DOHH2 (cell line): ENCODE data around the gene POLR2I.

Experiments
- H3F3A ChIP-seq: fragments of 200-600 bp; sonication (generic), shearing (Covaris generic); 2 replicates; pipeline ENCODE4 v1.6.0; 2016; ENCODE audit warnings: antibody characterized with exemption, mild to moderate bottlenecking; ENCODE audit not compliant: control insufficient read depth, insufficient read depth
- H3K27ac ChIP-seq: fragments of 200-600 bp; sonication (generic); 2 replicates; pipeline ENCODE4 v1.5.1; 2014; ENCODE audit warnings: low read depth, mild to moderate bottlenecking, low read length, moderate library complexity
- H3K27me3 ChIP-seq: fragments of 200-600 bp; sonication (generic); 2 replicates; pipeline ENCODE4 v1.6.1; 2014; ENCODE audit warnings: mild to moderate bottlenecking, low read length, mixed read lengths; ENCODE audit not compliant: control insufficient read depth
- H3K36me3 ChIP-seq: fragments of 200-600 bp; sonication (generic); 2 replicates; pipeline ENCODE4 v1.6.1; 2014; ENCODE audit warnings: mild to moderate bottlenecking, low read length, moderate library complexity, mixed read lengths; ENCODE audit not compliant: control insufficient read depth
- H3K4me1 ChIP-seq: fragments of 200-600 bp; sonication (generic); 2 replicates; pipeline ENCODE4 v1.6.1; 2014; ENCODE audit warnings: mild to moderate bottlenecking, low read length, mixed read lengths; ENCODE audit not compliant: control insufficient read depth
- H3K4me2 ChIP-seq: fragments of 200-600 bp; sonication (generic); 2 replicates; pipeline ENCODE4 v1.6.0; 2014; ENCODE audit warnings: mild to moderate bottlenecking, low read length, moderate library complexity
- H3K4me3 ChIP-seq: fragments of 200-600 bp; sonication (generic); 2 replicates; pipeline ENCODE4 v1.5.1; 2014; ENCODE audit warnings: mild to moderate bottlenecking, low read length, mixed read lengths
- H3K79me2 ChIP-seq: fragments of 200-600 bp; sonication (generic); 2 replicates; pipeline ENCODE4 v1.6.1; 2014; ENCODE audit warnings: mild to moderate bottlenecking, low read length, mixed read lengths; ENCODE audit not compliant: control insufficient read depth
- H3K9me2 ChIP-seq: fragments of 200-600 bp; sonication (generic); replicated peaks from 2 replicates; pipeline ENCODE4 v1.6.1; 2014; ENCODE audit warnings: mild to moderate bottlenecking, low read length, mixed read lengths; ENCODE audit not compliant: control insufficient read depth
- H3K9me3 ChIP-seq: fragments of 200-600 bp; sonication (generic); 2 replicates; pipeline ENCODE4 v1.6.1; 2014; ENCODE audit warnings: antibody characterized with exemption, low read length, mixed read lengths; ENCODE audit not compliant: control insufficient read depth, insufficient read depth
- H4K20me1 ChIP-seq: fragments of 200-600 bp; sonication (generic); 2 replicates; pipeline ENCODE4 v1.6.0; 2014; ENCODE audit warnings: low read depth, mild to moderate bottlenecking, antibody characterized with exemption, low read length, moderate library complexity; ENCODE audit not compliant: control insufficient read depth, insufficient read depth
- CTCF ChIP-seq: fragments of 200-600 bp; sonication (generic); IDR thresholded peaks from one replicate; pipeline ENCODE4 v1.5.1; 2014; ENCODE audit warnings: antibody characterized with exemption, mild to moderate bottlenecking, low read depth, low read length; ENCODE audit not compliant: poor library complexity, severe bottlenecking
- EZH2phosphoT487 ChIP-seq: fragments of 200-600 bp; sonication (generic); IDR thresholded peaks from 2 replicates; pipeline ENCODE4 v1.6.1; 2017; ENCODE audit warnings: borderline replicate concordance, mild to moderate bottlenecking, antibody characterized with exemption, low read length, moderate library complexity, mixed read lengths

Gene POLR2I

GRCh38 chr19:36144624-36145023, 29.9 kb upstream of the POLR2I start:
- no peaks in the 10 kb centered on the region for H3K27me3 ChIP-seq
- H3K4me2 ChIP-seq: no peak overlapping the region
- H3K27ac ChIP-seq: no peak overlapping the region
- H3K79me2 ChIP-seq: peaks cover 22% of the 10 kb centered on the region
- peaks cover 45% of the 10 kb centered on the region for H3K36me3 ChIP-seq
- no peak for TF ChIP-seq EZH2phosphoT487
- no peak for TF ChIP-seq CTCF
- no peaks in the 10 kb centered on the region for H3K9me2 ChIP-seq
- peaks cover 3% of the 10 kb centered on the region; the same call in 1 of the 2 replicates for H4K20me1 ChIP-seq
- no peaks in the 10 kb centered on the region for H3K9me3 ChIP-seq
- no peak overlapping the region for H3K4me3 ChIP-seq
- no peaks in the 10 kb centered on the region for H3F3A ChIP-seq
- peaks cover 8% of the 10 kb centered on the region for H3K4me1 ChIP-seq

- Histone ChIP-seq H3K79me2 (peaks cover 22% of the 10 kb centered on the region), H3K9me2 (no peaks in the 10 kb centered on the region), H3K27me3 (no peaks in the 10 kb centered on the region), H3F3A (no peaks in the 10 kb centered on the region), H3K27ac (no peak overlapping the region), H3K9me3 (no peaks in the 10 kb centered on the region), H3K36me3 (peaks cover 36% of the 10 kb centered on the region), H3K4me1 (peaks cover 11% of the 10 kb centered on the region), H4K20me1 (peaks cover 3% of the 10 kb centered on the region; the same call in 1 of the 2 replicates), H3K4me2 (no peak overlapping the region), H3K4me3 (no peak overlapping the region)
- TF ChIP-seq EZH2phosphoT487 (no peak), CTCF (no peak)
These were observed 27.8 kb upstream of the POLR2I start for GRCh38 chr19:36142496-36142895.

GRCh38 chr19:36142046-36142445, 27.4 kb upstream of the POLR2I start:
- H3K4me3 ChIP-seq: no peak overlapping the region
- H3K36me3 ChIP-seq: peaks cover 36% of the 10 kb centered on the region
- H3F3A ChIP-seq: no peaks in the 10 kb centered on the region

More at GRCh38 chr19:36142046-36142445, 27.4 kb upstream of the POLR2I start:
- Histone ChIP-seq H3K9me3 (no peaks in the 10 kb centered on the region), H3K4me2 (peak overlapping the region; percentile 85), H3K27ac (no peak overlapping the region), H3K9me2 (no peaks in the 10 kb centered on the region), H3K79me2 (peaks cover 22% of the 10 kb centered on the region), H4K20me1 (peaks cover 3% of the 10 kb centered on the region; the same call in 1 of the 2 replicates), H3K4me1 (peaks cover 11% of the 10 kb centered on the region), H3K27me3 (no peaks in the 10 kb centered on the region)
- TF ChIP-seq EZH2phosphoT487 (no peak), CTCF (no peak)
